Measurements from ENCODE around the gene ATP8B4. TPM values are rescaled to one million over a fixed set of nuclear protein-coding genes. Genes with fewer than 3 reads are reported as not detected.

Gene ATP8B4
- total and polyA plus RNA-seq, 3 donors from 2014 or later = 2.4 to 6.1 (median 2.5) TPM

- no peaks in the 10 kb centered on the region for H3K4me1 ChIP-seq
- no peak for DNase-seq
Observed at GRCh38 chr15:49863431-49864224, 255.4 kb downstream of the ATP8B4 start.

DNA sequence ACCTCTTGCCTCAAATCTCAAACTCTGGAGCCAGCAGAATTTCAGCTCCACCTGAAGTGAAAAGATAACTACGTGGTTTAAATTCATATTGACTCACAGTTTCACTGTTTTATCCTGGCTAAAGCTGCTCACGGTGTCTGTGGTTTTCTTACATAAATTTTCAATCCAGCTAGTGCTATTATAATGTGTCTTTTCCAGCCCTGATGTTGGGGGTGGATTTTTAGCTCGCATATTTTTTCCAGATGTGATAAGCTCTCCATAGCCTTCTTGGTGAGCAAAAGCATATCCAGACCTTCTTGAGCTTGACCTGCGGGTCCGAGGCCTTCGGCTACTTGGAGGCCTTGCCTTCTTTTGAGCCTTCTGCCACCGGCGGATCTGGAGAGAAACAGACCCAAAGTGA, 258.9 kb downstream of the ATP8B4 start:
- Histone ChIP-seq H3K4me3 (no peak overlapping the region), H3K4me1 (no peaks in the 10 kb centered on the region), H3K36me3 (ENCODE audit: low read depth, missing control alignments) (no peaks in the 10 kb centered on the region), H3K27me3 (no peaks in the 10 kb centered on the region), H3K27ac (no peak overlapping the region), H3K9me3 (no peaks in the 10 kb centered on the region)
- DNase-seq = no peak
- intact Hi-C loops (cut with DNase I; ENCODE audit: low total_unique reads) = no loop called here
- WGBS, 2 donors = 63 to 71% methylated on average over 8 of the region's 8 CpGs
- TF ChIP-seq, protein P1, sequence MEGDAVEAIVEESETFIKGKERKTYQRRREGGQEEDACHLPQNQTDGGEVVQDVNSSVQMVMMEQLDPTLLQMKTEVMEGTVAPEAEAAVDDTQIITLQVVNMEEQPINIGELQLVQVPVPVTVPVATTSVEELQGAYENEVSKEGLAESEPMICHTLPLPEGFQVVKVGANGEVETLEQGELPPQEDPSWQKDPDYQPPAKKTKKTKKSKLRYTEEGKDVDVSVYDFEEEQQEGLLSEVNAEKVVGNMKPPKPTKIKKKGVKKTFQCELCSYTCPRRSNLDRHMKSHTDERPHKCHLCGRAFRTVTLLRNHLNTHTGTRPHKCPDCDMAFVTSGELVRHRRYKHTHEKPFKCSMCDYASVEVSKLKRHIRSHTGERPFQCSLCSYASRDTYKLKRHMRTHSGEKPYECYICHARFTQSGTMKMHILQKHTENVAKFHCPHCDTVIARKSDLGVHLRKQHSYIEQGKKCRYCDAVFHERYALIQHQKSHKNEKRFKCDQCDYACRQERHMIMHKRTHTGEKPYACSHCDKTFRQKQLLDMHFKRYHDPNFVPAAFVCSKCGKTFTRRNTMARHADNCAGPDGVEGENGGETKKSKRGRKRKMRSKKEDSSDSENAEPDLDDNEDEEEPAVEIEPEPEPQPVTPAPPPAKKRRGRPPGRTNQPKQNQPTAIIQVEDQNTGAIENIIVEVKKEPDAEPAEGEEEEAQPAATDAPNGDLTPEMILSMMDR (IDR thresholded peaks at IDR 0.05) = no peak
- no peak for TF ChIP-seq POLR2A (IDR thresholded peaks at IDR 0.05)

More at GRCh38 chr15:49863431-49864224, 255.4 kb downstream of the ATP8B4 start:
- Histone ChIP-seq H3K9me3 (no peaks in the 10 kb centered on the region), H3K4me3 (no peak overlapping the region), H3K27ac (peak overlapping the region in 1 of 2 donors; percentile 26), H3K27me3 (no peaks in the 10 kb centered on the region), H3K36me3 (ENCODE audit: low read depth, missing control alignments) (no peaks in the 10 kb centered on the region)
- 68% methylated on average over 3 of the region's 3 CpGs for WGBS, 2 donors
- intact Hi-C loops (cut with DNase I; ENCODE audit: low total_unique reads) = no loop called here
- TF ChIP-seq POLR2A (IDR thresholded peaks at IDR 0.05) = no peak
- TF ChIP-seq, protein P1 (IDR thresholded peaks at IDR 0.05) = no peak

GRCh38 chr15:49857496-49858475, 261.2 kb downstream of the ATP8B4 start:
- DNase-seq = no peak
- Histone ChIP-seq H3K4me1 (no peaks in the 10 kb centered on the region), H3K4me3 (no peak overlapping the region), H3K27me3 (no peaks in the 10 kb centered on the region), H3K36me3 (ENCODE audit: low read depth, missing control alignments) (no peaks in the 10 kb centered on the region), H3K9me3 (no peaks in the 10 kb centered on the region), H3K27ac (no peak overlapping the region)
- intact Hi-C loops (cut with DNase I; ENCODE audit: low total_unique reads) = no loop called here
- no peak for TF ChIP-seq POLR2A (IDR thresholded peaks at IDR 0.05)
- TF ChIP-seq, protein P1 (IDR thresholded peaks at IDR 0.05) = no peak
- 78 to 79% methylated on average over 4 of the region's 4 CpGs for WGBS, 2 donors

GRCh38 chr15:49855917-49856637, 263.0 kb downstream of the ATP8B4 start:
- H3K4me3 ChIP-seq = no peak overlapping the region
- no peak overlapping the region for H3K27ac ChIP-seq
- WGBS, 2 donors = 63 to 68% methylated on average over 4 of the region's 4 CpGs
- H3K4me1 ChIP-seq = no peaks in the 10 kb centered on the region
- no peaks in the 10 kb centered on the region for H3K27me3 ChIP-seq
- H3K9me3 ChIP-seq = no peaks in the 10 kb centered on the region
- H3K36me3 ChIP-seq (ENCODE audit: low read depth, missing control alignments) = no peaks in the 10 kb centered on the region
- intact Hi-C loops (cut with DNase I; ENCODE audit: low total_unique reads) = no loop called here
- DNase-seq = no peak
- no peak for TF ChIP-seq POLR2A (IDR thresholded peaks at IDR 0.05)
- TF ChIP-seq, protein P1 (IDR thresholded peaks at IDR 0.05) = no peak

Measured in testis (tissue), 3 donors.